GM21367 (cell line): ENCODE measurements around the gene LIF.
"Not testable (repeated sequence)": the region's sequence is repeated elsewhere in the genome, so short reads cannot be mapped to it uniquely, and the experiment has no call there.

Source experiments
- ATAC-seq: cut with Tn5 transposase; IDR thresholded peaks from one replicate; pipeline ENCODE4 v1.9.1; 2021; ENCODE audit not compliant: unreplicated experiment

The LIF gene

DNA sequence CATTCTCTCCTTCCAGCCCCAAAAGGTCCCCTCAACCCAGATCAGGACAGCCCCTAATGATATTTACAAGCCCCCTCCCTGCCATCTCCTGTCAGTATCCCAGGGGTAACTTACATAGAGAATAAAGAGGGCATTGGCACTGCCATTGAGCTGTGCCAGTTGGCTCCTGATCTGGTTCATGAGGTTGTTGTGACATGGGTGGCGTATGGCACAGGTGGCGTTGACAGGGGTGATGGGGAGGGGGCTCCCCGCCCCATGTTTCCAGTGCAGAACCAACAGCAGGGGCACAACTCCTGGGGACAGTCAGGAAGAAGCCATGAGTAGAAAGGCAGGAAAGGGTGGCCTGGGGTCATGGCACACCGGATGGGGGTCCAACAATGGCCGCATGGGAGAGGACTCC lies 1.9 kb downstream of the LIF start:
- no peak for ATAC-seq

DNA sequence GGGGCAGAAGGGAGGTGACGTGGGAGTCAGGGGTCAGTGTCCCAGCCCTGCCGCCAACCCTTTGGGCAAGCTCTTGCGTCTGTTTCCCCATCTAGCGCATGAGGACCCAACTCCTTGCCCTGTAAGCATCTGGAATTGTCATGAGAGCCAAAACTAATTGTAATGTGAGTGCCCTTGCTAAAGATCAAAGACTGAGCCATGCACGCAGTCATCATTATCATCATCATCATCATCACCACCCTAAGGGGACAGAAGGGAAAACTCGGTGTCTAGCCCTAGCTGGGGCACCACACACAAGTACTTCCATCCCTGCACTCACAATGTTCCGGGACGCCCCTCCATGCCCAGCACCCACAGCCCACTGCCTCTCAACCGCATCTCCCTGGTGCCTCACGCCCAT lies 2.5 kb downstream of the LIF start:
- ATAC-seq: no peak

DNA sequence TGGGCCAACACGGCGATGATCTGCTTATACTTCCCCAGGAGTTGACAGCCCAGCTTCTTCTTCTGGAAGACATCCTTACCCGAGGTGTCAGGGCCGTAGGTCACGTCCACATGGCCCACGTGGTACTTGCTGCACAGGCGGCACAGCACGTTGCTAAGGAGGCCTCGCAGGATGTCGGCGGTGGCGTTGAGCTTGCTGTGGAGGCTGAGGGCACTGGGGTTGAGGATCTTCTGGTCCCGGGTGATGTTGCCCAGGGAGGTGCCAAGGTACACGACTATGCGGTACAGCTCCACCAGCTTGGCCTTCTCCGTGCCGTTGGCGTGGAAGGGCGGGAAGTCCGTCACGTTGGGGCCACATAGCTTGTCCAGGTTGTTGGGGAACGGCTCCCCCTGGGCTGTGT lies 2.9 kb downstream of the LIF start:
- no peak for ATAC-seq

DNA sequence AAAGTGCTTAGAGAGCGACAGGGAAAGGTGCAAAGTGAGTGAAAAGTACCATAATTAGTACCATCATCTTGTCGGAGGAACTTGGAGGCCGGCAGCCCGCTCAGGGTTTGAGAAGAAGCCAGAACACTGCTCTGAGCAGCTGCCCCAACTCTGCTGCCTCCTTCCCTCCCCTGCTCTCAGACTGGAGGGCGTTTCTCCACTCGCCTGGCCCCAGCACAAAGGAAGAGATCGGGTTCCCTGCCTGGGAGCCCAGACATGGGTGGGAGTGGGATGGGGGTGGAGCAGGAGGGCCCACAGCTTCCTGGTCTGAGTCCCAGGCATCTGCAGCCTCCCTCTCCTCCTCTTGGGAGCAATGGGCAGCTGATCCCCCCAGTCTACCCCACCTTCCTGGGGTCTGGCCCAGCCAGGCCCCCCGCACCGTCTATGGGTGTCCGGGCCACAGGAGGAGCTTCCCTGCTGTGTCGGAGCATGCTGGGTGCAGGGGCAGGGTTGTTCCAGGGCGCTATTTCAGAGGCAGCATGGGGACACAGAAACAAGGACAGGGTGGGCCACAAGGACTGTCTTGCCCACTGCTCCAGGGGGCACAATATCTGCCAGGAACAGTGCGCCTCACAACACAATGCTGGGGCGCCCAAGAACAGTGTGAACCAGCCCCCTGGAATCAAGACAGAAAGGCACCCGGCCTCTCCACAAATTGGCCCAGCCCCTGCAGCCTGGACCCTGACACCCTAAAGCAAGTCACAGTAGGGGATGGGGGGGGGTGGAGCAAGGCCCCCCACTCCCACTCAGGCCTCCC lies 4.8 kb downstream of the LIF start:
- no peak for ATAC-seq

DNA sequence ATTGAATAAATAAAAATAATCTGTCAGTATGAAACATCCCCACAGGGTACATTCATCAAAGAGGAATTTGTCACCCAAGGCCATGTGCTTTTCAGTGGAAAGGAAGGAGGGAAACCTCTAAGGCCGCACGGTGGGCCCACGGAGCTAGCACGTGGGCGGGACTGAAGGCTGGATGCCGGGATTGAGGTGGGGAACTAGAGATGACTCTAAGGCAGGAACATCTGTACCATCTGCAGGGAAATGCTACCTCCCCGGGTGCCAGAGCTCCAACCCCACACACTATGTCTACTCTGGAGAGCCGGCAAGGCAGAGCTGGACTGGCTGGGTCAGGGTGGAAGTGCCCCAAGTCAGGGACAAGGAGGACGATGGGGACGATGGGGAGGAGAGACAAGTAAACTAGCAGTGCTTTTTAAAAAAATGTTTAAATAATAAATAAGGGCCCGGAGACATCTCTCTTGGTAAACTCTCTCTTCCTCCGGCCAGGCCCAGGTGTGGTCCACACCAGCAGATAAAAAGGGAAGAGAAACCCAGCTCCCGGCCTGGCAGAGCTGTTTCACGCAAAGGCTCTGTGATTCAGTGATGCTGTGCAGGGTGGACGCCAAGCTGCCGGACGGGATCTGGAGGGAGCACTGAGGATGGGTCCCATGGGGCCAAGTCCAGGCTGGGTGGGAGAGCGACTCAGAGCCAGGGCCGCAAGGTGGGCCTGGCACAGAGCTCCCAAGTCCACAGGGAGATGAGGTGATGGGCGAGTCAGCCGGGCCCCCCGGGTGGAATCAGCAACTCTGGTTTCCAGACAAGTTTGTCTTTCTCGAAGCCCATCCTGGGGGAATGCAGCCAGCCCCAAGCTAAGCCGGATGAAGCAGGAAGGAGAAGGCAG lies 5.8 kb downstream of the LIF start:
- ATAC-seq: no peak

DNA sequence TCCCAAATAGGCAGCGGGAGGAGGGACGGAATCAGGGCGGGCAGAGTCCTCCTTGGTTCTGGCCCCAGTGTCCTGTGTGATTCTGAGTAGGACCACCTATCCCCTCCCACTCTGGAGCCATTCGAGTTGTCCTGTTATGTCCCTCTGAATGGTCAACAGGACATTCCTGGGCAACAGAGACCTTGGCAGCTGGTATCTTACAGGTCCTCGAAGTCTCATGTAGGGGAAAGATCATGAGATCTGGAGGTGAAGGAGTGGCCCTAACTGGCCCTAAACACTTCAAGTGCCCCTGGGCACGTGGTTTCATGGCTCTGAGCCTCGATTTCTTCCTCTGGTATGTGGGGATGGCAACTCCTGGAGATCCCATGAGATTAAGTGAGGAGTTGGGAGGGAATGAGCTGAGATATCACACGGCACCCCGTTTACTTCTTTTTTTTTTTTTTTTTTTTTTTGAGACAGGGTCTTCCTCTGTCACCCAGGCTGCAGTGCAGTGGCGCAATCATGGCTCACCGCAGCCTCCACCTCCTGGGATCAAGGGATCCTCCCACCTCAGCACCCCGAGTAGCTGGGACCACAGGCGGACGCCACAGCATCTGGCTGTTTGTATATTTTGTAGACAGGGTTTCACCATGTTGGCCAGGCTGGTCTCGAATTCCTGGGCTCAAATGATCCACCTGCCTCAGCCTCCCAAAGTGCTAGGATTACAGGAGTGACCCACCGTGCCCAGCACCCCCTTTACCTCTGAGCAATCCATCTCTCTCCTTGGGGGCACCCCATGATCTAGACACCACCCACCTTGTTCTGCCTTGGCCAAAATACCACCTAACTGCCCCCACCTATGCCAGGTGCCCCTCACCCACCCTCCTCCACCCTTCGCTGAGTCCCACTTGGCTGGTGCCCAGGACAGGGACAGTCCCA lies 6.8 kb downstream of the LIF start:
- no peak for ATAC-seq

DNA sequence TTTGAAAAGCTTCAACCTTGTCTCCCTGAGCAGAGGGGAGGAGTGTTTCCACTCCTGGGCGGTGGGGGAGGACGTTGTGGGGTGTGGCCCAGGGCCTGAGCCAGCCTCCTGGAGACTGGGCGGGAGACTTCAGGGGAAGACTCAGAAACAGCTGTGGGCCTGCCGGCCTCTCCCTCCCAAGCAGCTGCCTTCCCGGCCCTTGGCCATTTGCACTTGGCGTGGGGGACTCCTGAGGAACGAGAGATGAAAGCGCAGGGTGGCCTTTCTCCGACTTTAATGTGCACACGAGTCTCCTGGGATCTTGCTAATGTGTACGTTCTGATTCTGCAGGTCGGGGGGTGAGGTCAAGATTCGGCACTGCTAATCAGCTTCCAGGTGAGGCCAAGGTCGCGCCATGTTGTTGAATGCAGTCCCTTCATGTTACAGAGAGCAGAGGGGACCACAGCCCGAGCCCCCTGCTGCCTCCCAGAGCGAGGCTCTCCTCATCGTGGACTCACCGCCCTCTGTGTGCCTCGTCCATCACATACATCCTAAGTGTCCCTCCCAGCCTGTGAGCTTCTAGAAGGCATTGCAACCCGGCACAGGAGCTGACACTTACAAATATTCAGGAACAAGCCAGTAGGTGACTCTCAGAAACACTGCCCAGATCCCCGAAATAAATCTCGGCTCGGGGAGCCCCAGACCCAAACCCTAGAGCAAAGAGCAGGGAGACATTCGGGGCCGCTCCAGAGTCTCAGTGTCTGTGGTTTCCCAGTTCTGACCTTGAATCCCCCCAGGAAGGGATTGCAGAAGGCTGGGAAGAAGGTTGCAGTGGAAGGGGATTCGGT lies 7.7 kb downstream of the LIF start:
- ATAC-seq: no peak

DNA sequence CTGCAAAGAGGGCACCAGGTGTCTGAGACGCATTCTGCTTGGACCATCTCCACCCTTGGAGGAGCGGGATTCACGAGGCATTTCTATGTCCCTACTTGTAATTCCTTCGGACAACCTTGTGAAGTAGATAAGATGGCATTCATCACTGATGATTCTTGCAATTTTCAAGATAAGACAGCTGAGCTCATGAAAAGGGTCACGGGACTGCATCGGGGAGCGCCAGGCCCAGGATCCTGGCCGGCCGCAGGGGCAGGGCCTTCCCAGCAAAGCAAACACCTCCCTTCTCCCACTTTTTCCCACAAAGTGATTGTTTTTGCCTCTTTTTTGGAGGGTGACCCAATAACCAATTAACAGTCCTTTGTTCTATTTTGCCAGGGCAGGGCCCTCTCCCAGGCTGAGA lies 8.4 kb downstream of the LIF start:
- ATAC-seq: no peak

DNA sequence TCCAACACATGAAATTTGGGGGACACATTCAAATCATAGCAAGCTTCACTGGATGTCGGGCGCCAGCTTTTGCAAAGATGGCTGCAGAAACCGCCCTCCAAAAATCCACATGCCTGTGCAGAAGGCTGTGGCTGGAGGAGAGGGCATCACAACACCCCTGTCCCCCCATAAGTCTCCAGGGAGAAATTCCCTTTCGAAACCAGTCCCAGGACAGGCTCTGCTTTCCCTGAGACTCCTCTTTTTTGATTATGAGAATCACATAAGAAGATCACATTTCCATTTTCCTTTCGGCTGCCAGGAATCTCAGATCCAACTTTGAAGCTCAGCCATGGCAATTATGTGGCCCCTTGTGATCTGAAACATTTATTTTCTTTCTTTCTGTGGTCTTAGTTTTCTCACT lies 9.7 kb downstream of the LIF start:
- ATAC-seq: no peak

DNA sequence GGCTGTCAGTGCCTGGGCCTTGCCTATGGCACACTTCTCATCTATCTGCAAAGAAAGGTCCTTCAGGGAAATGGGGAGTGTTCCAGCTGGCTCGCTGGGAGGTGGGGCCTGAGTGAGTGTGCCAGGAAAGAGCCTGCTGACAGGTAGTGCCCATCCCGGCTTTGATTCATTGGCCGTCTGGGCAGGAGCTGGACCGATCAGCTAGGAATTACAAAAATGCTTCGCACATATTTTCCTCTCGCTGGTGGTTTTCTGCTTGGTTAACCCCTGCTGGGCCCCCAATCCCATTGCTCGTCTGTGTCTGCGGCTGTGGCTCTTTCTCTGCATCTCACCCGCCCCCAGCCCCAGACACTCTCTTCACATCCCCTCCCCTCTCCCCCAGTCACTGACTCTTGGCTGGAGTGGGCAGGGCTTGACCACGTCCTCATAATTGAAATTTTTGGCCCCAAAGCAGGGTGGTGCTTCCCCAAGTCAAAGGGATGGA lies 10.8 kb downstream of the LIF start:
- ATAC-seq: no peak

DNA sequence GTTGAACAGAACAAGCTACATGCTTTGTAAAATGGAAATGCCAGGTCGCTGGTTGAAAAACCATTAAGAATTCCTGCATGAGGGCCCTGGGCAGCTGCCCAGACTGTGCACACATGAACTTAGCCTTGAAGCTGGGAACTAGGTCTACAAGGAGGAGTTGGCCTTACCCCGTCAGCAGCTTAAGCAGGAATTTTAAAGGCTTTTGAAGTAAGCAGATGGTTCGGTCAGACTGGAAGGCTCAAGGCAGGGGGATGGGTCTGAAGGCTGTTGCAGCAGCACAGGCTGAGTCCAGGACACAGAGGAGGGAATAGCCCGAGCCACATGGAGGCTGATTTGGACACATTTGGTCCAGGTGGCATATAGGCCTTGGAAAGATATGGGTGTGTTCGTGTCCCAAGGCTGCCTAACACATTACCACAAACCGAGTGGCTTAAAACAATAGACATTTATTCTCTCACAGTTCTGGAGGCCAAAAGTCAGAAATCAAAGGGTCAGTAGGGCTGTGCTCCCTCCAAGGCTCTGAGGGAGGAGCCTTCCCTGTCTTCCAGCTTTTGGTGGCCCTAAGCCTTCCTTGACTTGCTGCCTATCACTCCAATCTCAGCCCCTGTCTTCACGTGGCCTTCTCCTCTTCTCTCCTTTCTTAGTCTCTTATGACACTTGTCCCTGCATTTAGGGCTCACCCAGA lies 11.6 kb downstream of the LIF start:
- no peak for ATAC-seq

DNA sequence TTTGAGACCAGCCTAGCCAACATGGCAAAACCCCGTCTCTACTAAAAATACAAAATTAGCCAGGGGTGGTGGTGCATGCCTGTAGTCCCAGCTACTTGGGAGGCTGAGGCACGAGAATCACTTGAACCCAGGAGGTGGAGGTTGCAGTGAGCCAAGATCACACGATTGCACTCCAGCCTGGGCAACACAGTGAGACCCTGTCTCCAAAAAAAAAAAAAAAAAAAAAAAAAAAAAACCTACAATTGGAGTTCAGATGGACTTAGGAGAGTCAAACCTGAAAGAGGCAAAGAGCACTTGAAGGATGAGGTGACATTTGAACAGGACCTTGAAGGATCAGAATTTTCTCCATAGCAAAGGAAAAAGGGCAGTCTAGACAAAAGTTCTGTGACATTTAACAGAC lies 12.2 kb downstream of the LIF start:
- not testable (repeated sequence) for ATAC-seq

DNA sequence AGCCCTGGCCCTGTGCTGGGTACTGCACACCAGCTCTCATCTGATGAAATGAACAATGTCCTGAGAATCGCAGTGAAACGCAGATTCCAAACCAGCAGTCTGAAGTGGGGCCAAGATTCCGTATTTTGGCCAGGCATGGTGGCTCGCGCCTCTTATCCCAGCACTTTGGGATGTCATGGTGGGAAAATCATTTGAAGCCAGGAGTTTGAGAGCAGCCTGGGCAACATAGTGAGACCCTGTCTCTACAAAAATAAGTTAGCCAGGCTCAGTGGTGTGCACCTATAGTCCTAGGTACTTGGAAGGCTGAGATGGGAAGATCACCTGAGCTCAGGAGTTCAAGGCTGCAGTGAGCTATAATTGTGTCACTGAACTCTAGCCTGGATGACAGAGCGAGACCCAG lies 13.0 kb downstream of the LIF start:
- no peak for ATAC-seq

DNA sequence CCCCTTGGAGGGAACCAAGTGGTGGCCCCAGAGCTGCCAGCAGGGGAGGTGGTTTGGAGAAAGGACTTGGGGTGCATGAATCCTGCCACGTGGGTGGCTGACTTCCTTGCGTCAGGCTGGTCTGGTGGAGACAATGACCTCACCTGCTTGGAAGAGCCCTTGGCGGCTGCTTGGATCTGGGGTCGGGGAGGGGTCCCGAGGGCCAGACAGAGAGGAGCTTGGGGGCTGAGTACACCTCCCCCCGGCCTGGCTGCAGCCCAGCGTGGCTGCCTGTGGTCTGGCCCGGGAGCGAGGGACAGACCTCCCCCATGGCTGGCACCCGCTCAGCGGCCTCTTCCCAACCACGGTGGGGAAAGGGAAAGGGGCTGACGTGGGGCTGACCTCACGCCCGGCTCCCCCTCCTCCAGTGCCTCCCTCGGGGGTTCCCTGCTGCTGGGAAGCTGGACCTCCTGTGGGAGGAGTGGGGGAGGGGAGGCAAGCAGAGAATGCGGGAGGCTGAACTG lies 13.8 kb downstream of the LIF start:
- no peak for ATAC-seq

DNA sequence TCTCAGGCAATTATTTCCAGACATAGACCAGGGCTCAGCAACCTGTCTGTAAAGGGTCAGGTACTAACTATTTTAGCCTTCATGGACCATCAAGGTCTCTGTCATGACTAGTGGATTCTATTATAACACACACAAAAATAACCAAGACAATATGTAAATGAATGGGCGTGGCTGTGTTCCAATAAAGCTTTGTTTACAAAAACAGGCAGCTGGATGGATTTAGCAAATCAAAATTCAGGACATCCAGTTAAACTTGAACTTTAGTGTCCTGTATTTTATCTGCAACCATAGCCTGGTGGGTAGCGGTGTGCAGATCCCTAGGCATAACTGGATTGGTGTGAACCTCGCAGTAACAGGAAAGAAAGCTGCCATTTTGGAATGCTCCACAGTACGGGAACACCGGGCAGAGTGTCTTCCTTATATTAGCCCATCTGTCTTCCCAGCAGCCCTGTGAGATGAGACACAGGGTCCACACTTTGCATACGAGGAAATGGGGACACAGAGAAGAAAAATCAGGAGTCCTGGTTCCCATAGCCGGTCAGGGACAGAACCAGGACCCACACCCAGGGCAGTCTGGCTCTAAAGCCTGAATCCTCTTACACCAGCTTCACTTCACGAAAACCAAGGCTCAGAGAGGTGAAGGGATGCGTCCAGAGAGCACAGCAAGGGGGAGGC lies 15.6 kb downstream of the LIF start:
- no peak for ATAC-seq

DNA sequence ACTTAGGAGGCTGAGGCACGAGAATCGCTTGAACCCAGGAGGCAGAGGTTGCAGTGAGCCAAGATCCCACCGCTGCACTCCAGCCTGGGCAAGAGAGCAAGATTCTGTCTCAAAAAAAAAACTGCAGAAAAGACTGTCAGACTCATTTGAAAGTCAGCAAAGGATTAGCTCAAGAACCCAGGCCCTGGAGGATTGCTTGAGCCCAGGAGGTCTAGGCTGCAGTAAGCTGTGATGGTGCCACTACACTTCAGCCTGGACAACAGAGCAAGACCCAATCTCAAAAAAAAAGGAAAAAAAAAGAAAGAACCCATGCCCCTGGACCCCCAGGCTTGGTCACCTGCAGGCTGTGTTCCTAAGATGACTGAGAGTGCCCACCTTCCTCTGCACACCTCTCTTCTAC lies 16.2 kb downstream of the LIF start:
- ATAC-seq: no peak

DNA sequence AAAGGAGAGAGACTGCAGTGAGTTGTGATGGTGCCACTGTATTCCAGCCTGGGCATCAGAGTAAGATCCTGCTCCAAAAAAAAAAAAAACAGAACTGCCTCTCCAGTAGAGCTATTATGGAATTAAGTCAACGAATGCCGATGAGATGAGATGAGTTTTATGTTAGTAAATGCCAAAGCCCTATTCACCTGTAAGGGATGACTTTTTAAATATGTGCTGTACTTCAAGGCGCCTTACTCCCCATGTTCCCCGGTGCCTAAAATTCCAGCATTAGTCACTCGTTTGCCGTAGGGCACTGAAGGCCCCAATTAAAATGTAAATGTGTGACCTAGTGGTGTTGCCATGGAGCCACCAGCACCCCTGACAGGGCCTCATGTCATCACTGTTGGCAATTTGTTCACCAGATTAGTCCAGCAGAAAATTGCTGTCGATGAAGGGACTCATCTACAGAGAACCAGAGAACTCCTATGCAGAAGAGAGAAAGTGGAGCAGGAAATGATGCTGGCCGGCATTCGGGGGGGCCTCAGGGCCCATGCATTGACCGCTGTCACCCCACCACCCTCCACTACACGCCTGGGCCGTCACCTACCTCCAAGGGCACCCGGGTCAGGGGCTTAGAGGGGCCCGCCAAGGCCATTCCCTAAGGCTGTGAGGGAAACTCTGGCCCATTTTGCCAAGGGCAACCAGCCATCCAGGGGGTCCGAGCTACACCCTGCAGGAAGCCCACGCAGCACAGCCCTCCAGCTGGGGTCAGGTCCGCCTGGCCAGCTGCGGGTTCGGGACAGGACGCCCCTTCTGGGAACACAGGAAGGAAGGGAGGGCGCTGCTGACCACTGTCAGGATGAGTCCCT lies 17.8 kb downstream of the LIF start:
- ATAC-seq: no peak
